Lung (tissue), 12 donors: ENCODE results near the gene TENM4. TPM values are rescaled to one million over a fixed set of nuclear protein-coding genes. Genes with fewer than 3 reads are reported as not detected.
A peak's percentile ranks its signal among the peaks of the same experiment; 100 is the strongest.

ENCODE experiments used
- ATAC-seq: fragments of 200-7000 bp; cut with Tn5 transposase; one replicate; pipeline ENCODE4 v1.9.1; 2020; ENCODE audit warnings: moderate number of reproducible peaks; ENCODE audit not compliant: insufficient read depth, low FRiP score
- DNase-seq, 3 donors: peaks; one replicate each; pipeline ENCODE4 v3.0.0-alpha.2; 2013 to 2017
- H3K27ac ChIP-seq, 2 donors: one replicate each; pipeline ENCODE4 v1.5.1; 2013; ENCODE audit warnings: mild to moderate bottlenecking in 2 of 2, moderate library complexity in 2 of 2, control low read depth in 1 of 2, inconsistent platforms in 1 of 2, low read depth in 1 of 2, low read length in 1 of 2
- H3K27me3 ChIP-seq, 3 donors: one replicate each; pipeline ENCODE4 v1.5.1; 2013; ENCODE audit warnings: low read length in 2 of 3; ENCODE audit not compliant: control insufficient read depth in 3 of 3, insufficient read depth in 3 of 3
- H3K36me3 ChIP-seq, 4 donors: one replicate each; pipeline ENCODE4 v1.5.1; 2013; ENCODE audit warnings: low read length in 4 of 4, mild to moderate bottlenecking in 1 of 4, moderate library complexity in 1 of 4; ENCODE audit not compliant: control insufficient read depth in 4 of 4, insufficient read depth in 4 of 4
- H3K4me1 ChIP-seq, 5 donors: one replicate each; pipeline ENCODE4 v1.5.1; 2013; ENCODE audit warnings: low read length in 5 of 5, mild to moderate bottlenecking in 2 of 5, moderate library complexity in 1 of 5; ENCODE audit not compliant: control insufficient read depth in 5 of 5, insufficient read depth in 5 of 5
- H3K4me3 ChIP-seq: one replicate; pipeline ENCODE4 v1.5.1; 2013; ENCODE audit warnings: mild to moderate bottlenecking, control low read depth, moderate library complexity
- H3K9ac ChIP-seq, 2 donors: one replicate each; pipeline ENCODE4 v1.5.1; 2013; ENCODE audit warnings: low read length in 2 of 2, control low read depth in 1 of 2; ENCODE audit not compliant: insufficient read depth in 1 of 2
- H3K9me3 ChIP-seq, 4 donors: one replicate each; pipeline ENCODE4 v1.5.1; 2013; ENCODE audit warnings: low read length in 3 of 4, mild to moderate bottlenecking in 1 of 4, moderate library complexity in 1 of 4; ENCODE audit not compliant: control insufficient read depth in 4 of 4, insufficient read depth in 3 of 4
- CTCF ChIP-seq: IDR thresholded peaks from 2 replicates; pipeline ENCODE4 v1.5.1; 2012; ENCODE audit warnings: mild to moderate bottlenecking; ENCODE audit errors: control extremely low read depth, extremely low read depth
- WGBS, 2 donors: extraction: QIAGEN DNeasy Blood & Tissue Kit; methylation state at CpG; one replicate each; pipeline ENCODE4 v1.1.7; 2013; 5-methylcytosine and 5-hydroxymethylcytosine counted together
- polyA plus RNA-seq, 2 donors: library from polyadenylated mRNA; stranded (reverse); fragments of 200-250 nt; gene quantifications; one replicate each; pipeline ENCODE4 v1.2.1, GENCODE V29; 2013
- total RNA-seq, 2 donors: library from RNA; depleted of rRNA in 1 of 2; stranded (reverse); fragments of >200 nt in 1 of 2; gene quantifications; one replicate each; pipeline ENCODE4 v1.2.1, GENCODE V29; 2014 to 2021
- donor health status: control.
- donor health status: control.
- donor health status: Bipolar disorder and iron deficiency.
- donor health status: healthy.
- donor health status: DM: yes; HTN: yes; CAD: no.

The TENM4 gene
- total and polyA plus RNA-seq, 4 donors = 0.28 to 16.4 (median 3.2) TPM

DNA sequence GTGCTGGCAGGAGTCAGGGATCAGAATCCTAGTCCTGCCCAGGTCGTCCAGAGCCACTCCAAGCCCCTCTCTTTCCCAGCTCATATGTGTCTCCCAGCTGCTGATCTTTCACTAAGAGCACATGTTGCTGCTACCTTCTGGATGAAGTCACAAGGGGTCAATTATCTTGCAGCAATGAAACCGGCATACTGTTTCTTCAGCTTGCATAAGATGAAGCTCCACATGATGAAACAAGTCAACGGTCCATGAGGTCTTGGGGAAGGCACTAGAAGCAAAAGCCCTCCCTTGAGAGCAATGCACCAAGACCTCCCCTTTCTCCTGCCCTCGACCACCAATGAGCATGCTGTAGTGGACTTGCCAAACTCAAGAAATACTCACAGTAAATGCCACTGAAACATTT is 148.9 kb downstream of the TENM4 start:
- ATAC-seq (no peak), DNase-seq (no peak)
- no peak overlapping the region for H3K9ac ChIP-seq
- 68% methylated on average over 4 of the region's 4 CpGs for WGBS, 2 donors
- TF ChIP-seq CTCF = no peak
- H3K27ac ChIP-seq = no peak overlapping the region
- H3K9me3 ChIP-seq = peaks cover 0 to 3% (median 0%) of the 10 kb centered on the region in 4 donors
- no peak overlapping the region for H3K4me3 ChIP-seq
- no peaks in the 10 kb centered on the region for H3K27me3 ChIP-seq
- H3K4me1 ChIP-seq = peaks cover 0 to 24% (median 4%) of the 10 kb centered on the region in 5 donors
- H3K36me3 ChIP-seq = no peaks in the 10 kb centered on the region

GRCh38 chr11:79290761-79291160 is 150.1 kb downstream of the TENM4 start:
- DNase-seq (peak in 2 of 3 donors; percentile 4 to 55), ATAC-seq (no peak)

DNA sequence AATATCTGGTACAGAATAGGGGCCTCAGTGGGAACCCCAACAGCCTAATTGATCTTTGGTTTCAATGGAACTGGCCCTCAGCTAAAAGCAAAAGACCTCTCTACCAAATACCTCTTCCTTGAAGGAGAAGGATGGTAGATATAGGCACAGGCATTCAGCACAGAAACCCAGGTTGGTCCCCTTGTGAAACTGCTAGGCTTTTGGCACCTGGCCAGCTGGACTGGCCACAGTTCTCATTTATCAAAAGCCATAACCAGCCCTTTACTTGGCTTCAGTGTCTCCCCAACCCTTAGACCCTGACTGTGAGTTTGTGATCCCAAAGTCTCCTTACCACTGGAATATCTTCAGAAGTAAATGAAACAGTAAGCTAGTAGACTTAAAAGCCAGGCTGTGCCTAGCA is 152.9 kb downstream of the TENM4 start:
- no peaks in the 10 kb centered on the region for H3K36me3 ChIP-seq
- no peak overlapping the region for H3K9ac ChIP-seq
- H3K4me1 ChIP-seq = peaks cover 0 to 24% (median 2%) of the 10 kb centered on the region in 5 donors
- TF ChIP-seq CTCF = no peak
- no peaks in the 10 kb centered on the region for H3K27me3 ChIP-seq
- no peak overlapping the region for H3K4me3 ChIP-seq
- DNase-seq (no peak), ATAC-seq (no peak)
- H3K27ac ChIP-seq = no peak overlapping the region
- H3K9me3 ChIP-seq = peaks cover 0 to 3% (median 0%) of the 10 kb centered on the region in 4 donors

More at GRCh38 chr11:79290761-79291160, 150.1 kb downstream of the TENM4 start:
- peaks cover 0 to 24% (median 4%) of the 10 kb centered on the region in 5 donors for H3K4me1 ChIP-seq
- TF ChIP-seq CTCF = no peak
- H3K27me3 ChIP-seq = no peaks in the 10 kb centered on the region
- H3K9me3 ChIP-seq = peaks cover 0 to 3% (median 0%) of the 10 kb centered on the region in 4 donors
- H3K27ac ChIP-seq = no peak overlapping the region
- no peak overlapping the region for H3K9ac ChIP-seq
- H3K36me3 ChIP-seq = no peaks in the 10 kb centered on the region
- H3K4me3 ChIP-seq = no peak overlapping the region

- Histone ChIP-seq H3K9me3 (peaks cover 0 to 3% (median 0%) of the 10 kb centered on the region in 4 donors), H3K27ac (no peak overlapping the region), H3K4me3 (no peak overlapping the region), H3K27me3 (no peaks in the 10 kb centered on the region), H3K9ac (no peak overlapping the region), H3K4me1 (peaks cover 0 to 13% (median 0%) of the 10 kb centered on the region in 5 donors), H3K36me3 (no peaks in the 10 kb centered on the region)
- WGBS, 2 donors = 66 to 71% methylated on average over 2 of the region's 2 CpGs
- no peak for TF ChIP-seq CTCF
- DNase-seq = no peak
- ATAC-seq = no peak
Observed at GRCh38 chr11:79285756-79286155, 155.1 kb downstream of the TENM4 start.
